Subcutaneous abdominal adipose tissue (tissue), 5 donors: ENCODE measurements around the gene PHOX2B.

ENCODE experiments used
- H3K27ac ChIP-seq: one replicate; pipeline ENCODE4 v1.7.0; 2013; ENCODE audit warnings: low read depth, mild to moderate bottlenecking, inconsistent platforms, low read length, moderate library complexity
- H3K27me3 ChIP-seq, 5 donors: one replicate each; pipeline ENCODE4 v1.7.0; 2013; ENCODE audit warnings: low read length in 5 of 5, inconsistent platforms in 1 of 5; ENCODE audit not compliant: control insufficient read depth in 5 of 5, insufficient read depth in 4 of 5
- H3K36me3 ChIP-seq, 5 donors: one replicate each; pipeline ENCODE4 v1.7.0; 2013; ENCODE audit warnings: low read length in 5 of 5; ENCODE audit not compliant: control insufficient read depth in 5 of 5, insufficient read depth in 5 of 5
- H3K4me1 ChIP-seq, 5 donors: one replicate each; pipeline ENCODE4 v1.7.0; 2013; ENCODE audit warnings: low read length in 5 of 5, mild to moderate bottlenecking in 3 of 5, moderate library complexity in 1 of 5; ENCODE audit not compliant: control insufficient read depth in 5 of 5, insufficient read depth in 5 of 5
- H3K4me3 ChIP-seq, 5 donors: one replicate each; pipeline ENCODE4 v1.7.0; 2013; ENCODE audit warnings: low read length in 5 of 5, low read depth in 1 of 5
- H3K9ac ChIP-seq, 5 donors: one replicate each; pipeline ENCODE4 v1.7.0; 2013; ENCODE audit warnings: low read length in 5 of 5, mild to moderate bottlenecking in 4 of 5, moderate library complexity in 3 of 5
- H3K9me3 ChIP-seq, 5 donors: one replicate each; pipeline ENCODE4 v1.7.0; 2013; ENCODE audit warnings: low read length in 5 of 5; ENCODE audit not compliant: control insufficient read depth in 5 of 5
- donor health status: healthy.
- donor health status: healthy.
- donor health status: healthy.
- donor health status: healthy.
- donor health status: healthy.

PHOX2B gene

GRCh38 chr4:41734371-41734770, 14.2 kb downstream of the PHOX2B start:
- H3K9ac ChIP-seq, result no peak overlapping the region
- no peaks in the 10 kb centered on the region for H3K36me3 ChIP-seq
- H3K4me3 ChIP-seq, result no peak overlapping the region
- H3K9me3 ChIP-seq, result no peaks in the 10 kb centered on the region
- peaks cover 2 to 13% (median 4%) of the 10 kb centered on the region in 5 donors for H3K27me3 ChIP-seq
- no peak overlapping the region for H3K27ac ChIP-seq
- no peaks in the 10 kb centered on the region for H3K4me1 ChIP-seq

DNA sequence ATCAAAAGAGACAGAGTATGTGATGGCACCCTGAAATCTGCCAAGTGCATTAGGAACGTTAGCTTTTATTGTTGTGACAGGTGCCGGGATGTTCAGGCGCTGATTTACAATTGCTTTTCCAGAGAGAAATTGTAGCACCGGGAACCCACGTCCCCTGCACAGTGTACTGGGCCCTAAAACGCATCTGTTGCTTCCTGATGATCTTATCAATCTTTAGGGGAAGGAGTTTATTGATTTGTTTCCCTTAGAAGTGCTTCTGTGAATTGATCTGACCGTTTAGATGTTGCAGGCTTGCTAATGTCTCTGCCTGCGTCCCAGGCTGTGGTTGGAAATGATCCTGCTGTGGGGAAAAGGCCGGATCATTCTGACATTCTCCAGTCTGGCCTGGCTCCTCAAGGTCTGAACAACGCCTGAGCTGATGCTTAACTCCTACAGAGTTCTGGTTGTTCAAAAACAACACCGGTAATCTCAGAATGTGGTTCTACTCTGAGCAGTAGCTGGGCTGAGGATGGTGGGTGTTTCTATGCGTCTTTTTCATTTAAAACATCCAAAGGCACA, 16.9 kb downstream of the PHOX2B start:
- Histone ChIP-seq H3K36me3 (no peaks in the 10 kb centered on the region), H3K27ac (no peak overlapping the region), H3K4me3 (no peak overlapping the region), H3K9me3 (no peaks in the 10 kb centered on the region), H3K9ac (no peak overlapping the region), H3K27me3 (peaks cover 2 to 13% (median 4%) of the 10 kb centered on the region in 5 donors), H3K4me1 (no peaks in the 10 kb centered on the region)

DNA sequence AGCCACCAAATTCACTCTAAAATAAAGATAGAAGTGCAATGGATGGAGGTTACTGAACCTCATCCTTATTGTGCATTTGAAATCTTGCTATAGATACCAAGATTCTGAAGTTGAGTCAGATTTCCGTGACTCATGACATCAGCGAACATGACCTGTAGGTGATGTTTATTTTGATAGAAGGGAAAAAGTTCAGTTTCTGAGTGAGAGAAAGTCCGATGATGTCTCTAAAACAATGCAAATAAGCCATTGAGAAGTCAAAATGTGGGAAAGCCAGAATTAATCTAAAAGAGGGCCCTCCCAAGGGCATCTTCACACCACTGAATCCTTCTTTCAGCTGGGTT, 20.0 kb downstream of the PHOX2B start:
- Histone ChIP-seq H3K9me3 (peaks cover 0 to 15% (median 9%) of the 10 kb centered on the region in 5 donors), H3K36me3 (no peaks in the 10 kb centered on the region), H3K27me3 (peaks cover 2 to 17% (median 4%) of the 10 kb centered on the region in 5 donors), H3K27ac (no peak overlapping the region), H3K4me1 (no peaks in the 10 kb centered on the region), H3K9ac (no peak overlapping the region), H3K4me3 (no peak overlapping the region)

DNA sequence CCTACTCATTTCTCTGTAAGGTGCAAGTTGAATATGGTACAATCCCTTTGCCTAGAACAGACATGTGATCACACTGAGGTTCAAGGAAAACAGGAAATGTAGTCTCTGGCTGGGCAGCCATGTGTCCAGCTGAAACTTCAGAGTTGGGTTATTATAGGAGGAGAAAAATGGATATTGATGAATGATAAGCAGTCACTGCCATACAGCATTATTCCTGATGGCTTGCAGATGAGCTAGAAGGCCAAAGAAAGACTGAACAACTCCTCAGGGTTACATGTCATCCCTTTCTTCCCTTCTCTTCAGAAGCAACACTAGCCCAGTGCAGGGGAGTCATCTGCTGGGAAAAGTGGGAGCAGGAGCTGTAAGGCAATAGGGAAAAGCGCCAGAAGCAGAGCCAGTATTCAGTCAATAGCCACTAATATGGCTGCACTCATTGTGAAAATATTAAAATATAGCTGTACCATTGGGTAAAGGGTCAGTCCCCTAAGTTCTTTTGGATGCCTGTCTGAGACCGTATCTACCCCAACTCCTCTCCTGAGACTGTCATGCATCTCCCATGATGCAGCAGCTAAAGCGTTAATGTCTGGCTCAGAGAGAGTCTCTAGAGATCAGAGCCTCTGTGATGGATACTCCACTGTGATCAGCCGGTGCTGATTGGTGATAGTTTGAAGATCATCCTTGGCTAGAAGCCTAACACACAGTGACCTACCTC, 20.5 kb downstream of the PHOX2B start:
- H3K36me3 ChIP-seq, result no peaks in the 10 kb centered on the region
- no peak overlapping the region for H3K27ac ChIP-seq

GRCh38 chr4:41725254-41725653, 23.3 kb downstream of the PHOX2B start:
- H3K27ac ChIP-seq, result no peak overlapping the region
- no peak overlapping the region for H3K9ac ChIP-seq
- H3K27me3 ChIP-seq, result peaks cover 0 to 8% (median 0%) of the 10 kb centered on the region in 5 donors
- H3K4me3 ChIP-seq, result no peak overlapping the region
- H3K9me3 ChIP-seq, result peaks cover 0 to 15% (median 9%) of the 10 kb centered on the region in 5 donors
- no peaks in the 10 kb centered on the region for H3K36me3 ChIP-seq
- no peaks in the 10 kb centered on the region for H3K4me1 ChIP-seq

More for the DNA sequence above, 20.5 kb downstream of the PHOX2B start:
- no peak overlapping the region for H3K9ac ChIP-seq
- no peaks in the 10 kb centered on the region for H3K4me1 ChIP-seq
- no peak overlapping the region for H3K4me3 ChIP-seq
- peaks cover 2 to 17% (median 4%) of the 10 kb centered on the region in 5 donors for H3K27me3 ChIP-seq
- peaks cover 0 to 15% (median 9%) of the 10 kb centered on the region in 5 donors for H3K9me3 ChIP-seq

DNA sequence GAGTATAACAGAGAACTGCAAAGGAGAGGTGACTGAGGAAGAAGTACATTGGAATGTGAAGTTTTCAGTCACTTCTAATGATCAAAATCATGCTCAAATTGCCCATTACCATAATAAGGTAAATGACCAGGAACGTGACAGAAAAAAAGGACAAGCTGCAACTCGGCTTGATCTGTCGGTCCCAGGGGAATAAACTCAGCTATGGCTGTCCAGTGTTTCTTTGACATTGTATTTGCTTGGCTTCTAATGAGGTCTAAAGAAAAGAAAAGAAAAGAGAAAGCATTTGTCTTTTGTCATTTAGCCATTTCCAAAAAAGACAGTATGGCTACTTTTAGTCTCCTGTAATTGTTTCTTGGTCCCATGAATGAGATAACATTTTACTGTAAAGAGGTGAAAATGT, 25.2 kb downstream of the PHOX2B start:
- peaks cover 0 to 15% (median 9%) of the 10 kb centered on the region in 5 donors for H3K9me3 ChIP-seq
- H3K27me3 ChIP-seq, result peaks cover 0 to 12% (median 0%) of the 10 kb centered on the region in 5 donors
- no peak overlapping the region for H3K4me3 ChIP-seq
- no peak overlapping the region for H3K9ac ChIP-seq
- no peak overlapping the region for H3K27ac ChIP-seq
- H3K4me1 ChIP-seq, result no peaks in the 10 kb centered on the region
- no peaks in the 10 kb centered on the region for H3K36me3 ChIP-seq

DNA sequence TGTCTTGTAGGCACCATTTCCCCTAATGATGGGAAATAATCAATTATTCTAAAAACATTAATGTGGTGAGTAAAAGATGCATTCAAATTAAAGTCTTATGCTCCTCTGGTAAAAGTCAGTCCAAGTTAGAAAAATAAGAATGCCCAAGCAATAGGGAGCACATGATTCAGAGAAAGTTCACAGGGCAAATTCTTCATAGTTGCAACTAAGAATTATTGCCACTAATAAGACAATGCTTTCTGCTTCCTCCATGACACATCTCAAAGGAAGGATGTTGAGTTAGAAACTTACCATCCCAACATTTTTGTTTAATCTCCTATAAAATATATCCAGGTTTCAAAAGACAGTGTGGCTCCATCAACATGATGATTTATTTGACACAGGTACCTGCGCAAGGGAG, 26.3 kb downstream of the PHOX2B start:
- no peaks in the 10 kb centered on the region for H3K36me3 ChIP-seq
- no peak overlapping the region for H3K9ac ChIP-seq
- H3K4me3 ChIP-seq, result no peak overlapping the region
- peaks cover 0 to 12% (median 3%) of the 10 kb centered on the region in 5 donors for H3K27me3 ChIP-seq
- no peaks in the 10 kb centered on the region for H3K4me1 ChIP-seq
- H3K27ac ChIP-seq, result no peak overlapping the region
- H3K9me3 ChIP-seq, result peaks cover 0 to 15% (median 9%) of the 10 kb centered on the region in 5 donors

- H3K9me3 ChIP-seq, result no peaks in the 10 kb centered on the region
- H3K27me3 ChIP-seq, result peaks cover 0 to 8% (median 3%) of the 10 kb centered on the region in 5 donors
- no peak overlapping the region for H3K27ac ChIP-seq
- no peaks in the 10 kb centered on the region for H3K36me3 ChIP-seq
- no peak overlapping the region for H3K9ac ChIP-seq
- no peaks in the 10 kb centered on the region for H3K4me1 ChIP-seq
- no peak overlapping the region for H3K4me3 ChIP-seq
Observed at GRCh38 chr4:41719417-41719816, 29.1 kb downstream of the PHOX2B start.

- no peaks in the 10 kb centered on the region for H3K36me3 ChIP-seq
- no peak overlapping the region for H3K27ac ChIP-seq
- H3K9me3 ChIP-seq, result no peaks in the 10 kb centered on the region
- peaks cover 0 to 8% (median 3%) of the 10 kb centered on the region in 5 donors for H3K27me3 ChIP-seq
- no peaks in the 10 kb centered on the region for H3K4me1 ChIP-seq
- no peak overlapping the region for H3K4me3 ChIP-seq
- H3K9ac ChIP-seq, result no peak overlapping the region
Observed at GRCh38 chr4:41718907-41719306, 29.6 kb downstream of the PHOX2B start.

DNA sequence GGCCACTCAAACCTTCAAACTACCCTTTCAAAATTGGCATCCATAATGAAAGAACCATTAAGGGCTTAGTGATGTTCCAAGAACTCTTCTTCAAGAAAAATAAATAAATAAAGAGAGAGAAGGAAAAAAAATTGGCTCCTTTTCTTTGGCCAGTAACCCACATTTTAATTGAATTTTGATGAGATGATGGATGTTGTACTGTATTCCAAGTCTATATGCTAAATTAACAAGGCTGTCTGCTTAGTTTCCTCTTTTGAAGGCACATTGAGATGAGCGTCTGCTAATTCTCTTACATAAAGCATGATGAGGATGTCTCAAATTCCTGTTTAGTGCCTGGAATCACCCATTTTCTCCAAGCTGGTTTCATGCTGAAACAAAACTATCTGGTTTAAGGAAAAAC, 33.4 kb downstream of the PHOX2B start:
- no peak overlapping the region for H3K4me3 ChIP-seq
- peaks cover 0 to 8% (median 3%) of the 10 kb centered on the region in 5 donors for H3K27me3 ChIP-seq
- no peak overlapping the region for H3K27ac ChIP-seq
- H3K36me3 ChIP-seq, result no peaks in the 10 kb centered on the region
- H3K9ac ChIP-seq, result no peak overlapping the region
- no peaks in the 10 kb centered on the region for H3K9me3 ChIP-seq
- H3K4me1 ChIP-seq, result no peaks in the 10 kb centered on the region
